Stimulated activated CD4-positive, alpha-beta T cell treated with anti-CD3 and anti-CD28 coated beads, Interleukin-2, amount 100 ng/mL, for 48 hours (primary cell): ENCODE measurements around the gene ROM1.
"Not testable (repeated sequence)": the region's sequence is repeated elsewhere in the genome, so short reads cannot be mapped to it uniquely, and the experiment has no call there.

Experiments used
- DNase-seq, 2 donors: peaks; one replicate each; pipeline ENCODE4 v3.0.0-alpha.2; 2020

Gene ROM1, protein sequence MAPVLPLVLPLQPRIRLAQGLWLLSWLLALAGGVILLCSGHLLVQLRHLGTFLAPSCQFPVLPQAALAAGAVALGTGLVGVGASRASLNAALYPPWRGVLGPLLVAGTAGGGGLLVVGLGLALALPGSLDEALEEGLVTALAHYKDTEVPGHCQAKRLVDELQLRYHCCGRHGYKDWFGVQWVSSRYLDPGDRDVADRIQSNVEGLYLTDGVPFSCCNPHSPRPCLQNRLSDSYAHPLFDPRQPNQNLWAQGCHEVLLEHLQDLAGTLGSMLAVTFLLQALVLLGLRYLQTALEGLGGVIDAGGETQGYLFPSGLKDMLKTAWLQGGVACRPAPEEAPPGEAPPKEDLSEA

DNA sequence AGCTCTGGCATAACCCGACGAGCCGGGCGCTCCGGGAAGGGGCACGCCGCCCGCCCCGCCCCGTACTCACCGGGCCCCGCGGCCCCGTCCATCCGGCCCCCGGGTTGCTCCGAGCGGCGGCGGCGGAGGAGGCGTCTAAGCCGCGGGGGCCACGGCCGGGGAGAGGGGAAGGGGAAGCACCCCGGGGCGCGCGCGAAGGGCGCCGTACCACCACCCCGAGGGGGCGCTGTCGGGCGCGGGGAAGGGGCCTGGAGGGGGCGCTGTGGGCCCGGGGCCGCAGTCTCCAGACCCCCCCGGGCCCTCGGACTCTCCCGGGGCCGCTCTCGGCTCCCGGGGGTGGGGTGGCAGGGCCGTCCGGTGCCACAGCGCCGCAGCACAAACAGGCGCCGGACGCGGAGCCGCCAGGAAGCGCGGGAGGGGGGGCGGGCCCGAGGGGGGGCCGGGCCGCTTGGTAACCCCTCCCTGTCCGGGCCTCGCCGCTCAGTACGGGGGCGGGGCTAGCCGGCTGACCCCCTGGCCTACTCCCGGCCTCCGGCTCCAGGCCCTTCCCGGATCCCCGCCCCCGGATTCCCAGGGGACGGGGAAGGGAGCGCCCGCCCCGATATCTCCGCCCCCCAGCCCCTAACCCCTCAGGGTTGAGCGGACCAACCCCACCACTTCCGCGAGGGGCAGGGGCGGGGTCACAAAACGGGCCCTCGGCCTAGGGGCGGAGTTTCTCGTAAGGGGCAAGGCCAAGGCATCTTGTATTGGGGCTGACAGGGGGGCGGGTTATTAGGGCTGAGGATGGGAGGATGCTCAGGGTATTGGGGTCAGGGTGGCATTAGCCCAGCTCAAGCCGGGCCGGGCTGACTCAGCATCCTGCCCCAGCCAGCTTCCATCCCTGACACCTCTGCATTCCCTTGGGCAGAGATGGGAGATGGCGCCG is at the start of gene ROM1, which contains the start of gene EML3:
ROM1 (plus strand) TSS at position 892 of the 925 bp plus-strand sequence; CDS start at position 917, 25 bp downstream.
EML3 (minus strand) TSS at position 410 of the 925 bp plus-strand sequence; CDS start at position 92, 318 bp downstream.
- DNase-seq, result peak; percentile 82 to 86

DNA sequence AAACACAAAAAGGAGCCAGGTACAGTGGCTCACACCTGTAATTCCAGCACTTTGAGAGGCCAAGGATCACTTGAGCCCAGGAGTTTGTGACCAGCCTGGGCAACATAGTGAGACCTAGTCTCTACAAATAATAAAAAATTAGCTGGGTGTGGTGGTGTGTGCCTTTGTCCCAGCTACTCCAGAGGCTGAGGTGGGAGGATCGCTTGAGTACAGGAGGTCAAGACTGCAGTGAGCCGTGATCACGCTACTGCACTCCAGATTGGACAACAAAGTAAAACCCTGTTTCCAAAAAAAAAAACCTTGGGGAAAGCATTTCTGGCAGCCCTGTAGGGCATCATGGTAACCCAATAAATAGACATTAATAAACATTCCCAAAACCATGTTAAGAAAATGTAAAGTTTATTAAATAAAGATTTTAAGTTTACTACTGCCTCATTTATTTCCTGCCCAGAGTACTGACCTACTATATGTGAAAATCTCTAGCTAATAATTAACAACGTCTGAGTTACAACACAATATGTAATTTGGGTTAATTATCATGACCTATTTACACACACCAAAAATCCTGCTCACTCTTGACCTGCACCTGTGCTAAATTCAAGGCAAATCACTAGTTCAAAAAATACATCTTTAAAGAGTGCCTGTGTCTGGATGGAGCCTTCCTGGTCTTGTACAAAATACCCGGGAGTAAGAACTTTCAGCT is 47.8 kb upstream of the ROM1 start:
- no peak for DNase-seq

DNA sequence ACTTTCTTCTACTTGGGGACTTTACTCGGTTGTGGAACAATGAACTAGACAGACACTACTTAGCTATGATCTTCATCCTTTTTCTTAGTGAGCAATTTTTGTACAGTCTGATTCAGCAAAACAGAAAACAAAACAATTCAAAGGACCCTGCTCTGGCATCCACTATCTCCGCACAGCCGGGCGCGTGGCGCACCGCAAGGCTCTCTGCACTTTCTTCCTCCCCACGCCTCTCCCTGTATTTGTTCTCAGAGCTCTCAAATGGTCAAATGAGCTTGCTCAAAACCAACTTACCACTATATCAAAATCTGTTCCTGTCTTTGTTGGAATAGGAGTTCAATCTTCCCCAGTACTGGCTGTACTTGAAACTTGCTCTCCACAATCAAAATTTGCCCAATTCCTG is 46.8 kb upstream of the ROM1 start:
- DNase-seq, result no peak

DNA sequence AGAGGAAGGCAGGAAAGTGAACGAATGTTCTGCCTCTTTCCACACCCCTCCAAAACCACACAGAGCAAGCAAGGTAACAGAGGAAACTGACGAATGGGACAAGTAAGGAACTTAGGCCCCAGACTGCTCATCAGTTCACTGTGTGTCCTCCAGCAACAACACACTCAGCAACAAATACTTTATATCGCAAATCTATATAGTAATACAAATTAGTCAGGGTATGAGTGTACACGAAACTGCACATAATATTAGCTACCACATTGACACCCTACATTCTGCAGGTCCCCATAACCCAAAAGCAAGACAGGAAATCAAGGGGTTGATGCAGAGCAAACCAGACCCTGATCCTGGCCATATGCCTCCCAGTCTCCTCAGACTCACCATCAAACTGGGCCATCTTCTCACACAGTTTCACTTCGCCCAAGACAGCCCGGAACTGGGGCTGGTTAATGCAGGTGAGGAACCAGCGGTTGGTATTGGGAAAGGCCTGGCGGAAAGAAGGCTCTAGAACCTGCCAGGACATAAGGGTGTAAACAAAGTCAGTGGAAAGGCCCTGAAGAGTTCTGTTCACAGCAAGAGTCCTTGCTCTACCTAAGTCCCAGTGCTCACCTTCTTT is 45.9 kb upstream of the ROM1 start:
- DNase-seq, result no peak

DNA sequence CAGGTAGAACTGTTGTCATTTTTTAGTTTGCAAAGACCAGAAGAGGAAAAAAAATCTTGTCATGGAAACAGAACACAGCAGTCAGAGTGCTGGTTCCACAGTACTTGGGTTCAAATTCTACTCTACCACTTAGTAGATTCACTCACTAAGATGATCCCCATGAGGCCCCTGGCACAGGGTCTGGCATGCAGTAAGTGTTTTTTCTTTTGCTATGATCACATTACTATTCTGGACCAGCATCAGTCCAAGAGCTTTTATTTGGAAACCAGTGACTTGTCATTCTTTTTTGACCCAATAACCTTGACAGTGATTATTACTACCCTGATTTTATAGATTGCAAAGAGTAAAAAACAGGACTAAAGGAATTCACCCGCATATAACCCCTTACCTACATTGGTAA is 43.4 kb upstream of the ROM1 start:
- no peak for DNase-seq

DNA sequence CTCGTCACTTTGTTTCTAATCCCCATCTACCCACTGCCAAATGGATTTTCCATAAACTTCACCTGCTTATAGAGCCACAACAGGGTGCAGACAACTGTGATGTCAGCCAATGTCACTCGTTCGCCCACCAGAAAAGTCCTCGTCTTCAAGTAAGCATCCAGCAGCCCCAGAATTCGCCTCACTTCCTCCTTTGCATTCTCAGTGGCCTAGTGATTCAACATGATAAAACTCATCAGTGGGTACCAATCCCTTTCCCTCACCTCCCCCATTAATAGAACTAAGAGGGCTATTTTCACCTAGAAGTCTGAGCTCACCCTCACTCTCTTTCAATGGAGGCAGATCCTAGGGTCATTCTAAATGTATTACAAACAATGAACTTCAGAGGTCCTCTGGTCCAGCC is 42.2 kb upstream of the ROM1 start:
- DNase-seq, result not testable (repeated sequence)

DNA sequence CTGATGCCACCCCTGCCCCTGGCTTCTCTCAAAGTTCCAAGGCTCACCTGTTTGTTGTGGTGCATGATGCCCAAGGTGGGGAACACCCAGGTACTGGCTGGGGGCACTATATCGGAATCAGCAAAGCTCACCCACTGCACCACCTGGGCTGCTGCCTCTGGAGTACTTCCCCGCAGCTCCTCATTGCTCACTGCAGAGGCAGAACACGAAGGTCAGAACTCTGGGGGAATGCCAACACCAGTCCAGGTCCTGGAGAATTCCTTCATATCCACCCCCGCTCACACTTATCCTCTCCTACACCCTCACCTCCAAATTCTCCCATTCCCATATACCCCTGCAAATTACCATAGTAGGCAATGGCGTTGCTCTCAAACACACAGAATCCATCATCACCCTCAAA is 41.6 kb upstream of the ROM1 start:
- DNase-seq, result not testable (repeated sequence)

DNA sequence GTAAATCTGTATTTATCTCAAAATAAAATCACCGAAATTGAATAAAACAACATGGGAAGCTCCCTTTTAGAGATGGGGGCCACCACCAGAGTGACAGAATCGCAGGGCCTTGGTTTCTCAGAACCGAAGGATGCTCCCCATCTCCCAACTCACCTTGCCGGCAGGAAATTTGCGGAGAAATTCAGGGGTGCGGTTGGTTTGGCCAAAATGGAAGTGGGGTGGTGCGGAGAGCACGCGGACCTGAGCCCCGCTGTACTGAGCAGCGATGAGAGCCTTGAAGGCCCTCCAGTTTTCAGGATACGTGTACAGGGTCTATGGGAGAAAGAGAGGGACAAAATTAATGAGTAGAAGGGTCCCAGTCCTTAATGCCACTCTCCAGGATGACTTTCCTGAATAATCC is 40.6 kb upstream of the ROM1 start:
- DNase-seq, result no peak

DNA sequence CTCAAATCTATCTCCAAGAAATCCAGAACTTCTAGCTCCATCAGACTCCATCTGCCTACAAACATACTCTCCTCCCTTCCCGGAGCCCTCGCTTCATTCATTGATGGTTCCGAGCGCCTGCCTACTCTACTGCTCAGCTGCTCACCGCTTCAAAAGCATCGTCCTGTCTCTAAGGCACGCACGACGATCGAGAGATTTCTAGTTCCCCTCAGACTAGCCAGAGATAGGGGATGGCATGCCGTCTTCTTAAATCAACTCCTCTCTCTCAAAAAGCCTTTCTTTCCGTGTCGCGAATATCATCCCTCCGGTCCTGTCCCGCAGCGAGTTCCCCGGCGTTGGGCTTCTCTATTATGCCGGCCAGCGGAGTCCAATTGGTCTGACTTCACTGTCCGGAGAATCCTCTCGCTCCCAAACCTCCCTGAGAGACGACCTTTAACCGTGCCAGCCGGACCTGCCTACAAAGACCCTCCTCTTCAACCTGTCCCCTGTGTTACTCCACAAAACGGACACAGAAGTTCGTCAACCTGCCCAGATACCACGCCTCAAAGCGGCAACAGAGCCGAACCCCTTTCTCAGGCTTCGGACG is 40.0 kb upstream of the ROM1 start:
- no peak for DNase-seq

DNA sequence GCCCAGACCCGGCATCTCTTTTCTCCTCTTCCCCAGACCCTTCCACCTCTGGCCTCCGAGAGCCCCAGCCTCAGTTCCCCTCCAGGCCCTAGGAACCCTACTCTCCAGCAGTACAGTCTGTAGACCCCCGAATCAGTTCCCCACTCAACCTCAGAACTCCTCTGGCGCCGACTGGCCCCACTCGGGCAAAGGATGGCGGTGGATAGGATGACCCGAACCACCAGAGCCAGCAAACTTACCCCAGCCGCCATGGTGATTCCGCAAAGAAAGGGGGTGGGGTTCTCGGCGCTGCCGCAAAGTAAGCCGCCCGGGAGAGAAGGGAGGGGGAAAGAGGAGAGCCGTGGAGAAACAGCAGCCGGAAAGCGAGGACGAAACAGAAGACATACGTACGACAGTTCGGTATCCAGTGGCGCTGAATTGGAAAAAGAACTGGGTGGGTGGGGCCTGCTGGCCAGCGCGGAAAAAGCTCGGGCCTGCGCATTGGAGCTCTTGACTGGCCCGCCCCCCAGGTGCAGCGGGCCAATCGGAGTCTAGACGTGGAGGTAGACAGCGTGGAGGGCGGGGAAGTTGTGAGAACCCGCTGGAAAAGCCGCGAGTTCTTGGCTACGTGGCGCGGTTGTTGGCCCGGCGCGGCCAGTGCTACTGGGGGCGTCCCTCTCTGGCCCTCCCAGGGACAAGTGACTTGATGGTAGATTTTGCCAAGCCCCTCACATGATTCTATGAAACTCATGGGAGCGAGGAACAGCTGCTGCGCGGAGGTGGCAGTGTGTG is 39.3 kb upstream of the ROM1 start, which contains the start of gene EEF1G:
EEF1G (minus strand) TSS at position 300 of the 771 bp plus-strand sequence; CDS start at position 251, 49 bp downstream.
- peak; percentile 94 for DNase-seq

DNA sequence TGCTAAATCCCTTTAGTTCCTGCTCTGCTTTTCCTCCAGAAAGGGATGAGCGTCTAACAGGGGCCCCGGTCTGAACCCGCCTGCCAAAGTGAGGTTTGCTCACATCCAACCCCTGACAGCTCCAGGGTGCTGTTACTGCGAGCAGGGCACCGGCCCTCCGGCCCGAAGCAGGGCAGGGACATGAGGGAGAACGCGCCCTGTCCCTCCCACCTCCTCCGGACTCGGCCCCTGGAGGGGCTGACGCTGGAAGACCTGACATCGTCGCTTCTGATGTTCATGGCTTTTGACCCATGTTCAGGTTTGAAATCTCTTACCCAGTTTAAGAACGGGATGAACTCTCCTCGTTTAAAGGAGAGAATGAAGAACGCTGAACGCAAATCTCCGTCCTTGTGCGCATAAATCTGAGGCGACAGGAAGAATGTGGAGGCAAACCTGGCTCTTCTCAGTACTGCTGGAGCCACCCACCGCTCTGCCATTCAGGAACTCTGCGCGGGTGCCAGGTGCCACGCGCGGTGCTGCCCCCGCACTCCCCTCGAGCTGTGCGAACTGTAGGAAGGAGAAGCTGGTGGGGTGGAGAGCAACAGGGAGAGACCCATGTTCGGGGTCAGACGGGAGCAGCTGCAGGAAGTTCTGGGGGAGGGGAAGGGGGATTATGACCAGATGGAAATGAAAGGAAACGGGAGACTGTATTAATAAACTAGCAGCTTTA is 38.5 kb upstream of the ROM1 start:
- no peak for DNase-seq

DNA sequence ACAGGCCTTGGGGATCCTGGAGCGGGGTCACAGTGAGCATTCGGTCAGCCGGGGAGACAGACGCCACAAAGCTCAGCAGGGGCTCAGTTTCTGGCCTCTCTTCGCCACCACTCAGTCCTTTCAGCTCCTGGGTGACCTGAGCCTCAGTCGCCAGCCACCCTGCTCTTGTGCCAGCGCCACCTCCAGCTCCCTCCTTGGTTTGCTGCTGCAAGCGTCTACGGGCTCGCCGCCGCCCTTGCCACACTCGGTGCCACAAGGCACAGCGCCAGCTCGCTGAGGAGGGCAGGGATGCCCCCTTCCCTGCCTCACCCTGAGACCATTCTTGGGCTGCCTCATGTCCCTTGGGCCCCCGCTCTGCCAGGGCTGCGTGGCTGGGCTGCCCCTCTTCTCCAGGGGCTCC is 37.9 kb upstream of the ROM1 start:
- DNase-seq, result no peak

DNA sequence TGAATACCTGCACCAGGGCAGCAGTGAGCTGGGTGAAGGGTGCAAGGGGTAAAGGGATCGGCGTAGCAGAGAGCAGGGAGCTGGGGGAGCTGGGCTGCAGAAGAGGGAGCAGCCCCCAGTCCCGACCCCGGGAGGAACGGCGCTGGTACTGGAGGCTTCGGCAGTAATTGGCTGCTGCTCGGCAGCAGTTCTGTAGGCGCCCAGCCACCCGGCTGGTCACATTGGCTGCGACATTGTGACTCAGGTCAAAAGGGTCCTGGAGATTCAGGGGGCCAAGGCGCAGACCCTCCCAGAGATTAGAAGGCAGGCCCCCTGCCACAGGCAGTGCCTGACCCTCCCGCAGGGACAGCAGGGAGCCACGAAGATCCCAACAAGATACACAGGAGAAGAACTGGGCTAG is 37.2 kb upstream of the ROM1 start:
- no peak for DNase-seq

DNA sequence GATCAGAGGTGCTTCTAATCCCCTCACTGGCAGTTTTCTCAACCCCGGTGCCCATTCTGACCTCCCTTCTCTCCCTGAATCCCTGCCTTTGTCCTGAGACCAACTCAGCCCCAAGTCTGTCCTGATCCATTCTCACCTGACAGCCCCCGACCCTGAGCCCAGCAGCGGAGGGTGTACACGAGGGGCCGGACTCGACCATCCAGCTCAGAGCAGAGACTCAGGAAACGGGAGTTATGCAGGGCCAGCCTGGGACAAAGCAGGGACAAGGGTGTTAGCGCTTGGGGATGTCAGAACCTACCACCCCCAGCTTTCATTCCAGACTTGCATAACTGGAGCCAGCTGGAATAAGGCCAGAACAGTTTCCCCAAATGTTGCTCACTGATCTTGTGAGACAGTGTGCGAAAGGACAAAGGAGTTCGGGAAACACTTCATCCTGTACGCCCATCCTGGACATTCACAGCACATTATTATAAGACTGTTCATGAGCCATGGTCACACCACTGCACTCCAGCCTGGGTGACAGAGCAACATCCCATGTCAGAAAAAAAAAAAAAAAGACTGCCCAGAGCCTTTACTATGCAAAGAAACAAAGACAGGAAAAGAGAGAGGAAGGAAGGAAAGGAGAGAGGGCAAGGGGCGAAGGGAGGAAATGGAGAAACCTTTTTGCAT is 35.9 kb upstream of the ROM1 start:
- no peak for DNase-seq

DNA sequence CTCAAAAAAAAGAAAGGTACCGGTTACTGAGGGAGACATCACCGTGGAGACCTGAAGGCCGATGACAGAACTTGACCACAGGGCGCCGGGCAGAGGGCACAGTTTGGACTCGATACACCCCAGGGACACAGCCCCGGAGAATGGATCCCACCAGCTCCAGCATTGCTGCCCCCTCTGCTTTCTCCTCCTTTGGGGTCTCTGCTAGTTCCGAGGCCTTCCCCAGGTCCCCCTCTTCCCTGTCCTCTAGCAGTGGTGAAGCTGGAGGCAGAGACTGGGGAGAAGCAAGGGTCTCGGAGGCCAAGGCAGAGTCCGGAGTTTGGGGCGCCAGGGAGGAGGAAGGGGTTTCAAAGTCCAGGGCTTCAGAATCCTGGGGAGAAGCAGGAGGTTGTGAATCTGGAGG is 34.5 kb upstream of the ROM1 start:
- DNase-seq, result no peak

DNA sequence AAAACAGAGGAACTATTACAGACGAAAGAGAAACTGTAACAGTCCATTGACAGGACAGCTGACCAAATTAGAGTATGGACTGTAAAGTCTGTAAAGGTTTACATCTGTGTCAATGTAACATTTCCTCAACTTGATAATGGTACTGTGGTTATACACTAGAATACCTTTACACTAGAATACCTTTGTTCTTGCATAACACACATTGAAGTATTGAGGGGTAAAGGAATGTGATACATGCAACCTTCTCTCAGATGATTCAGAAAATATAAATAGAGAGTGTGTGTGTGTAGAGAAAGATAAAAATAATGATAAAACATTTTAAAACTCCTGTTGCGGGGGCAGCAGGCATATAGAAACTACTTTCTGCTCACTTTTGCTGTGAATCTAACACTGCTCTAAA is 33.8 kb upstream of the ROM1 start:
- DNase-seq, result no peak

DNA sequence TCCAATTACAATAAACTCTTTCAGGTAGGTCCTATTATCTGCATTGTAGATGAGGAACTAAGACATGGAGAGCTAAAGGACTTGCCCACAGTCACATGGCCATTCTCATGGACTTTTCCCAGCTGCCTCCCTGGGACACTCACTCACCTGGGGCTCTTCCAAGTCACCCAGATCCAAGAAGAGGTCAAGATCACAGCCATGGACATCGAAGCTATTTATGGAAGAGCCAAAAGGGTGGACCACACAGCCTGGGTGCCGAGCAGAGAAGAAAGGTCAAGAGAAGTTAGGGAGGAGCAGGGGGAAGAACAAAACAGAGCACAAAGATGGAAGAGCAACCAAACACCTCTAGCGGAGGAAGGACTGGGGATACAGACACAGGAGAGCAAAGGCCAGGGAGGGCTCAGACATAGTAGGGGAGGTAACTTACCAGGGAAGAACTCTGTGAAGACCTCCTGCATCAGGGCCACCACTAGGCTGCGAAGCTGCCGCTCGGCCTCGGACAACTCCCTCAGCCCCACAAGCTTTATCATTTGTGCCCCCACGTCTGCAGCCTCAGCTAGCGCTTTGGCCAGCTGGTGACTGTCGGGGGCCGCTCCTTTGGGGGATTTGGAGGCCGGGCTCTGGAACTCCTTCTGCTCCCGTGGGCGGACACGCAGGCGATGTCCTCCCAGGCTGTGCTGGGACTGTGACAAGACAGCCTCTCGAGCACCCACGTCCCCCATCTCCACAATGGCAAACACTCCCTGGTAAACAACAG is 31.9 kb upstream of the ROM1 start:
- no peak for DNase-seq

DNA sequence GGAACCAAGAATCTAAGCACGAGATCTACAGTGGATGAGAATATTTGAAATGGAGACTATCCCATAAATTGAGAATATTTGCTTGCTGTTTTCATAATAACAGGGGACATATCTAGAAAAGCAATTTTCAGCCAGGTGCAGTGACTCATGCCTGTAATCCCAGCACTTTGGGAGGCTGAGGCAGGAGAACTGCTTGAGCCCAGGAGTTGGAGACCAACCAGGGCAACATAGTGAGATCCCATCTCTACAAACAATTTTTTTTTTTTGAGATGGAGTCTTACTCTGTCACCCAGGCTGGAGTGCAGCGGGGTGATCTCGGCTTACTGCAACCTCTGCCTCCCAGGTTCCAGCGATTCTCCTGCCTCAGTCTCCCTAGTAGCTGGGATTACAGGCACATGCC is 31.3 kb upstream of the ROM1 start:
- DNase-seq, result not testable (repeated sequence)

DNA sequence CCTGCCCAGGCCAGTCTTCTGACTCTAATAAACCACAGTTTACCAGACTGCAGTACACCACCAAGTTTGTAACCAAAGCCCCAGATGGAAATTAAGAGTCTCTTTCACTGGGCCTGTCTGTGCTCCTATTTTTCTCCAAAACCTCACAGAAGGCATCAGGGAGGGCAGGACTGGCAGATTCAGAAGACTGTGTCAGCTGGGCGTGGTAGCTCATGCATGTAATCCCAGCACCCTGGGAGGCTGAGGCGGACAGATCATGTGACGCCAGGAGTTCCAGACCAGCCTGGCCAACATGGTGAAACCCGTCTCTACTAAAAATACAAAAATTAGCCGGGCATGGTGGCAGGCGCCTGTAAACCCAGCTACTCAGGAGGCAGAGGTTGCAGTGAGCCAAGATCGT is 27.7 kb upstream of the ROM1 start:
- not testable (repeated sequence) for DNase-seq
